GM12864 (cell line): Measurements from ENCODE around the gene FBXL3.

Experiments used
- DNase-seq: peaks from one replicate; pipeline ENCODE4 v3.0.0-alpha.2; 2011; ENCODE audit warnings: low read depth
- H3K4me3 ChIP-seq: 2 replicates; pipeline ENCODE4 v1.5.1; 2011; ENCODE audit warnings: mild to moderate bottlenecking, low read depth, low read length, control low read depth
- TF ChIP-seq, protein P1 (sequence below): IDR thresholded peaks from 2 replicates; pipeline ENCODE4 v1.5.1; 2011; ENCODE audit warnings: low read depth, mild to moderate bottlenecking, moderate library complexity, low read length, control low read depth, inconsistent platforms; ENCODE audit errors: missing control alignments

Gene FBXL3

DNA sequence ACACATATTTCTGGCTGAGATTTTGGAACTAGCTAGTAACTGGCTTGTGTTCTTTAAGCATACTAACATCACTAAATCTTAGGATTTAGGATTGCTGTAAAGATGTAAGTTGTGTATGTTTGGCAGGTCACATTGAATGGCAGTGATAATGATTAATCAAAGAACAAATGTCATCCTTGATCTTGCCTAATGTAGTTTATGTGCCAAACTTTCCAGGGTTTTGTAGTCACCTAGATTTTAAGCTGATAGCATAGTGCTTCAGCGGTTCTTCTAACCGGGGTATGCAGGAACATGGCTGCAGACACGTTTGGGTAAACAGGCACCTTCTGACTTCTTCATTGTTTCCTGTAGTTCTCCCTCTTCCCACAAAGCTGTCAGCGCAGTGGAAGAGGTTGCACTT lies 25.4 kb downstream of the FBXL3 start:
- TF ChIP-seq, protein P1, sequence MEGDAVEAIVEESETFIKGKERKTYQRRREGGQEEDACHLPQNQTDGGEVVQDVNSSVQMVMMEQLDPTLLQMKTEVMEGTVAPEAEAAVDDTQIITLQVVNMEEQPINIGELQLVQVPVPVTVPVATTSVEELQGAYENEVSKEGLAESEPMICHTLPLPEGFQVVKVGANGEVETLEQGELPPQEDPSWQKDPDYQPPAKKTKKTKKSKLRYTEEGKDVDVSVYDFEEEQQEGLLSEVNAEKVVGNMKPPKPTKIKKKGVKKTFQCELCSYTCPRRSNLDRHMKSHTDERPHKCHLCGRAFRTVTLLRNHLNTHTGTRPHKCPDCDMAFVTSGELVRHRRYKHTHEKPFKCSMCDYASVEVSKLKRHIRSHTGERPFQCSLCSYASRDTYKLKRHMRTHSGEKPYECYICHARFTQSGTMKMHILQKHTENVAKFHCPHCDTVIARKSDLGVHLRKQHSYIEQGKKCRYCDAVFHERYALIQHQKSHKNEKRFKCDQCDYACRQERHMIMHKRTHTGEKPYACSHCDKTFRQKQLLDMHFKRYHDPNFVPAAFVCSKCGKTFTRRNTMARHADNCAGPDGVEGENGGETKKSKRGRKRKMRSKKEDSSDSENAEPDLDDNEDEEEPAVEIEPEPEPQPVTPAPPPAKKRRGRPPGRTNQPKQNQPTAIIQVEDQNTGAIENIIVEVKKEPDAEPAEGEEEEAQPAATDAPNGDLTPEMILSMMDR = no peak
- DNase-seq = no peak

DNA sequence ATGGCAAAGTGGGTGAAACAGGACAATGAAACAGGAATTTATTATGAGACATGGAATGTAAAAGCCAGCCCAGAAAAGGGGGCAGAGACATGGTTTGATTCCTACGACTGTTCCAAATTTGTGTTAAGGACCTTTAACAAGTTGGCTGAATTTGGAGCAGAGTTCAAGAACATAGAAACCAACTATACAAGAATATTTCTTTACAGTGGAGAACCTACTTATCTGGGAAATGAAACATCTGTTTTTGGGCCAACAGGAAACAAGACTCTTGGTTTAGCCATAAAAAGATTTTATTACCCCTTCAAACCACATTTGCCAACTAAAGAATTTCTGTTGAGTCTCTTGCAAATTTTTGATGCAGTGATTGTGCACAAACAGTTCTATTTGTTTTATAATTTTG lies 26.5 kb downstream of the FBXL3 start:
- DNase-seq = no peak
- H3K4me3 ChIP-seq = no peak overlapping the region
- TF ChIP-seq, protein P1 = no peak

More for the DNA sequence above, 25.4 kb downstream of the FBXL3 start:
- H3K4me3 ChIP-seq = no peak overlapping the region

DNA sequence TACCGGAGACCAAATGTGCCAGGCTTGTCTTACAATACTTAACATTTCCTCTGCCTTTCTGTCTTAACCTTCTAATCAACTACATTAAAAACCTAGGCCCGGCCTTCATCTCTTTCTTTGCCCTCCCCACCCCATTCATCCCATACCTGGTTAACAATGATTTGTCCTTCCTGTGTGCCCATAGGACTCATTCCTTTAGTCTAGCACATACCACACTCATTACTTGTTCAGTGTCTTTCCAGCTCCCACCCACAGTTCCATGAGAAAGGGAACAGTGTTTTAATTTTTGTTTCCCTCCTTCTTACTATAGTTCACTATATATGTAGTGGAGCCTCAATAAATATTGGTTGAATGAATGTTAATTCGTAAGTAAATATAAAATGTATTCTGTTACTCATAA lies 32.7 kb downstream of the FBXL3 start:
- H3K4me3 ChIP-seq = no peak overlapping the region
- TF ChIP-seq, protein P1 = no peak
- no peak for DNase-seq

DNA sequence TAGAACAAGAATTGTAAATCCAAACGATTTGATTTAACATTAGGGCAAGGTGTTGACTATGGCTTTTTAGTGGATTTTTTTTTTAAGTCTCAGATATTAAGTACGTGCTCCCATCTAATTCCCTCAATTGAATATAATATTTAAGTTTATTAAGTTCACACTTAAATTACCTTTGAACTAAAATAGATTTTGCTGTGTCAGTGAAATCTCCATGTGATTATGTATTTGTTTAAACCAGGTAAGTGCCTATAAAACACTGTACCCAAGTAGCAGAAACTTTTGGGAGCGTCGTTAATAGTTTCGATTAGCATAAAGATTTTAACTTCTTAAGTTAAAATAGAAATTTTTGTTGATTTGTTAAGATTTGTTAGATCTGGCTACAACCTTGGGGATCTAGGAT lies 33.5 kb downstream of the FBXL3 start:
- no peak for DNase-seq
- TF ChIP-seq, protein P1 = no peak
- H3K4me3 ChIP-seq = no peak overlapping the region

DNA sequence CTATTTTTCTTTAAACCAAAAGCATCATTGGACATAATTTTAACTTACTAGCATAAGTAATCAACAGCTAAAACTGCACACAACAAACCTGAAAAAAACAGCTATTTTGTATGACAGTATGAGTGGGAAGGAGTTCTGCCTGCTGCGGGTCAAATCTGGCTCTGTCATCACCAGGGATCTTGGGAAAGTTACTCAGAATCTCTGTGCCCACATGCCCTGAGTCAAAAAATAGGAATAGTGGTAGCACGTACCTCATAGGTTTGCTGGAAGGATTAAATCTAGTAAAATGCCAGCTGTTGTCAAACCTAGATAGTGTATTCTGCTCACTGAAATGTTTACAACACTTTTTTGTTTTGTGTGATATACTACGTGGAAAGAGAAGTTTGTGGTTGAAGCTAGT lies 33.9 kb downstream of the FBXL3 start:
- H3K4me3 ChIP-seq = peak overlapping the region; percentile 61
- TF ChIP-seq, protein P1 = no peak
- no peak for DNase-seq

DNA sequence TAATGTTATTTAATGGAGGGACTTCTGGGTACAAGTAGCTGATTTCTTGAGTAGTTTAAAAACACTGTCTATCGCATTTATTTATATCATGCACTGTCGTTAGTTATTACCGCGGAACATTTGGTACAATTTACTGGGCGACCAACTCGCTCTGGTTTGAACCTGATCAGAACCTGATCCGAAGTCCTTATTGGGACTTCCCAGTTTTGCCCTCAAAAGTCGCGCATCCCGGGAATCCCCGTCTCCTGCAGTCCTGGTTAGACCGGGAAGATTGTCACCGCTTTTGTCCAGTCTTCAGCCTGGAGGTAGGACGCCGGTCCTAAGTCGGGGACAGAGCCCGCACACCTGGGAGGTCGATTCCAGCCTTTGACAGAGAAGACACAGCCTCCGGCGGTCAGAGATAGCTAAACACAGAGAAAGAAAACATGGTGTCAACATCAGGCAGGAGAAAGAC lies 34.4 kb downstream of the FBXL3 start:
- no peak for DNase-seq
- TF ChIP-seq, protein P1 = no peak
- peak overlapping the region; percentile 61 for H3K4me3 ChIP-seq

DNA sequence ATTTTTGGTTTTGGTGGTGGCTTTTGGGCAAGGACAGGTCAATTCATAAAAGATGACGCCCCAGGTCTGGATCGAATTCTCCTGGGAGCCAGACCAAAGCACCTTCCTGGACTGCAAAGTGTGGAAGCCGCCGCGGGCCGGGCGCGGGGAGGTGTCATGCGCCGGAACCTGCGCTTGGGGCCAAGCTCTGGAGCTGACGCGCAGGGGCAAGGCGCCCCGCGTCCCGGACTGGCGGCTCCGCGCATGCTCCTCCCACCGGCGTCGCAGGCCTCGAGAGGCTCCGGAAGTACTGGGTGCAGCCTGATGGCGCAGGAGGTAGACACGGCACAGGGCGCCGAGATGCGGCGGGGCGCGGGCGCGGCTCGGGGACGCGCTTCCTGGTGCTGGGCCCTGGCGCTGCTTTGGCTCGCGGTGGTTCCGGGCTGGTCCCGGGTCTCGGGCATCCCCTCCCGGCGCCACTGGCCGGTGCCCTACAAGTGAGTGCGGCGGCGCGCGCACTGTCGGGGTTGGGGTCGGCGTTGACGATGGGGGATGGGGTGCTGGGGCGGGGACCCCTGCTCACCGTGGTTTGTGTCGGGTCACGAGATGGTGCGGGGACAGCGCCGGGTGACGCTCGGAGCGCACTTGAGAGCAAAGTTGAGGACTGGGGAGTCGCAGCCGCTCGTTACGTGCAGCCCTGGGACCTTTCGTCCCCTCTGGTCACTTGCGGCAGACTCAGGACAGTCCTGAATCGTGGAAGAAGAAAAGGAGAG lies 35.0 kb downstream of the FBXL3 start, which contains the start of gene CLN5:
Gene CLN5, plus strand, starts transcription at position 286 of the 752 bp plus-strand sequence. Its CDS starts 18 bp downstream, at position 304.
- peak; percentile 84 for DNase-seq
- TF ChIP-seq, protein P1 = no peak
- peak within 1 kb of the TSS; percentile 61 for H3K4me3 ChIP-seq
